Endothelial cell of umbilical vein (primary cell): Measurements from ENCODE around the gene IFI27L2.

Experiments used
- CTCF ChIP-seq, 2 donors: IDR thresholded peaks; 1 replicate in 1 of 2; 2 replicates in 1 of 2; pipeline ENCODE4 v1.5.1; 2011; ENCODE audit warnings: low read length in 2 of 2, mild to moderate bottlenecking in 2 of 2, moderate library complexity in 2 of 2, control low read depth in 1 of 2, inconsistent platforms in 1 of 2, low read depth in 1 of 2; ENCODE audit not compliant: insufficient read depth in 1 of 2; ENCODE audit errors: extremely low read depth in 1 of 2
- FOS ChIP-seq: IDR thresholded peaks from 2 replicates; pipeline ENCODE4 v1.6.1; 2011; ENCODE audit warnings: mild to moderate bottlenecking, low read length, moderate library complexity, borderline replicate concordance; ENCODE audit not compliant: insufficient read depth
- POLR2A ChIP-seq: IDR thresholded peaks from 2 replicates; pipeline ENCODE4 v1.6.1; 2012; ENCODE audit warnings: low read depth, mild to moderate bottlenecking, control low read depth, low read length

GRCh38 chr14:94173885-94174603 is 44.6 kb upstream of the IFI27L2 start, which contains the start of gene PPP4R4:
- TF ChIP-seq FOS: no peak
- TF ChIP-seq POLR2A: no peak
- TF ChIP-seq CTCF (IDR thresholded peaks at IDR 0.05; ENCODE audit: extremely low read depth in 1 of 2, insufficient read depth in 1 of 2, low read depth in 1 of 2, low read length in 2 of 2): no peak
